Choroid plexus epithelial cell (primary cell): ENCODE results near the gene GRK2.

Experiments used
- DNase-seq: peaks from one replicate; pipeline ENCODE4 v3.0.0-alpha.2; 2010; ENCODE audit warnings: low read depth
- H3K4me3 ChIP-seq: 2 replicates; pipeline ENCODE4 v1.5.1; 2011; ENCODE audit warnings: low read depth, mild to moderate bottlenecking, control low read depth, low read length, moderate library complexity
- CTCF ChIP-seq: conservative IDR thresholded peaks from 2 replicates; pipeline ENCODE4 v1.5.1; 2011; ENCODE audit warnings: low read depth, mild to moderate bottlenecking, control low read depth, inconsistent platforms, low read length, moderate library complexity

GRK2 gene

DNA sequence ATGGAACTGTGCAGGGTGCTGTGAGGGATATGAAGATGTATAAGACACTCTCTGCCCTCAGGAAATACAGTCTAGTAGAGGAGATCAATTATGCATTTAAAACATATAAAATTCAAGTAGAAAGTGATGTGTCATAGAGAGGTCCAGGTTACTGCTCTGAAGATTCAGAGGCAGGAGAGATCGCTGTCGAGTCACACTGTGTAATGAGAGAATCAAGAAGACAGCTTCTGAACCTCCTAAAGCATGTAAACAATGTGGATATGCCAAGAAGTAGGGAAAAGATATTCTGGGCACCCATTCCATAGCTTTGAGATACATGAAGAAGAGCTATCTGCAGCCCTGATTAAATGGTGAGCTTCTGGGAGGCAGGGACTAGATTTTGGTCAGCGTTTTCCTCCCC, 53.7 kb downstream of the GRK2 start:
- no peak overlapping the region for H3K4me3 ChIP-seq
- no peak for TF ChIP-seq CTCF
- peak; percentile 14 for DNase-seq

DNA sequence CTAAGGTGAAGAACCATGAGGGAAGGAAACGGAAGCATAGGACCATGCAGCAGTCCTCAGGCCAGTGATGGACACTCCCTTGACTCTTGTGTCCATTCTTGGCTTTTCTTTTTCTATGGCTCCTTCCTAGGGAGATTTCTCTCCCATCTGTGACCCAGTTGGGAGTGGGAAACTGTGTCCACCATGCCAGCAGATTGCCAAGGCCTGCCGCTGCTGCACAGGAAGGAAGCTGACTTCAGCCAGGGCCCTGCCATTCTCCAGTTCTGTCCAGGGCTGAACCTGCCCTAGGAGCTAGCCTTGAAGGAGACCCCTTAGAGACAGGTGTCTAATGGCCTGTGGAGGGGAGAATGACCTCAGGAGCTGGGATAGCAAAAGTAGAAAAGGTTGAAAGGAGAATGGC, 54.4 kb downstream of the GRK2 start:
- no peak for TF ChIP-seq CTCF
- H3K4me3 ChIP-seq: no peak overlapping the region
- DNase-seq: no peak

- no peak for TF ChIP-seq CTCF
- no peak overlapping the region for H3K4me3 ChIP-seq
- DNase-seq: no peak
These were observed 55.1 kb downstream of the GRK2 start for GRCh38 chr11:67321313-67321871.

GRCh38 chr11:67322049-67322448, 55.8 kb downstream of the GRK2 start:
- no peak for DNase-seq
- TF ChIP-seq CTCF: no peak
- no peak overlapping the region for H3K4me3 ChIP-seq

DNA sequence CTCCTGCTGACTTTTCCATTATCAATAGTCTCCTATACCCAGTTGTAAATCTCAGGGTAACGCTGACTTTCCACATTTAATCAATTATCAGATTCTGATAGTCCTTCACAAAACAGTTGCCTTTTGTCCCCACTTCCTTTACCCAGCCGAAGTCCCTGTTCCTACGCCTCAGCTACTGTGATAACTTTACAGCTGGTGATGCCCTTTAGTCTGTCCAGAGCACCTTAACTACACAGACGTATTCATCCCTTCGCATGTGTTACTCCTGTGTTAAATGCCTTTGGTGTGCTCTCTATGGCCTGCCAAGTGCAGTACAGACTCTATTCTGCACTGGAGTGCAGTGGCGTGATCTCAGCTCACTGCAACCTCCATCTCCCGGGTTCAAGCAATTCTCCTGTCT, 57.3 kb downstream of the GRK2 start:
- TF ChIP-seq CTCF: no peak
- no peak for DNase-seq
- no peak overlapping the region for H3K4me3 ChIP-seq

DNA sequence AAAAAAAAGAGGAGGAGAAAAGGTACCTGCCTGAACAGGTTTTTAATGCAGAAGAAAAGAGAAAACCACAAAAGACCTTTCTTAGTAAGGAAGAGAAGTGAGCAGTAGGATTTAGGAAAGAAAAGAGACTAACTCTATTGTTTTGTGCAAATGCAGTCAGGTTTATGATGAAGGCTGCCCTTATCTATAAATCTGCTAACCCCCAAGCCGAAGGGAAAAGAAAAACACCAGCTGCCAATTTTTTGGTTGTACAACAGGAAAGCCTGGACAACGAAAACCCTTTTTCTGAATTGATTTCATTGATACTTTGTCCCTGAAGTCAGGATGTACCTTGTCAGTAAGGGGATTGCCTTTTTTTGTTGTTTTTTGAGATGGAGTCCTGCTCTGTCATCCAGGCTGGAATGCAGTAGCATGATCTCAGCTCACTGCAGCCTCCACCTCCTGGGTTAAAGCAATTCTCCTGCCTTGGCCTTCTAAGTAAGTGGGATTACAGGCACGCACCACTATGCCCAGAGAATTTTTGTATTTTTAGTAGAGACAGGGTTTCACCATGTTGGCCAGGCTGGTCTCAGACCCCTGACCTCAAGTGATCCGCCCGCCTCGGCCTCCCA, 65.9 kb downstream of the GRK2 start:
- no peak for DNase-seq
- TF ChIP-seq CTCF: no peak
- H3K4me3 ChIP-seq: no peak overlapping the region
